Large intestine (tissue), 3 donors: ENCODE results near the gene UBE2K. TPM values are rescaled to one million over a fixed set of nuclear protein-coding genes. Genes with fewer than 3 reads are reported as not detected.

Source experiments
- DNase-seq, 2 donors: peaks; one replicate each; pipeline versions ENCODE4 v3.0.0 to v3.0.0-alpha.2; 2013
- H3K27ac ChIP-seq: one replicate; pipeline ENCODE4 v1.5.1; 2013; ENCODE audit warnings: low read length
- H3K27me3 ChIP-seq: 2 replicates; pipeline ENCODE4 v1.6.1; 2013; ENCODE audit warnings: low read length; ENCODE audit not compliant: control insufficient read depth, insufficient read depth
- H3K36me3 ChIP-seq: 2 replicates; pipeline ENCODE4 v1.6.1; 2013; ENCODE audit warnings: low read length; ENCODE audit not compliant: control insufficient read depth, insufficient read depth
- H3K4me1 ChIP-seq: one replicate; pipeline ENCODE4 v1.6.1; 2013; ENCODE audit warnings: low read length; ENCODE audit not compliant: control insufficient read depth, insufficient read depth
- H3K4me3 ChIP-seq: one replicate; pipeline ENCODE4 v1.5.1; 2013; ENCODE audit warnings: low read length
- H3K9me3 ChIP-seq: one replicate; pipeline ENCODE4 v1.6.1; 2013; ENCODE audit warnings: mild to moderate bottlenecking, low read depth, low read length, moderate library complexity; ENCODE audit not compliant: control insufficient read depth
- WGBS: methylation state at CpG from one replicate; pipeline ENCODE4 v1.1.5; 2013; ENCODE audit warnings: low lambda C conversion rate; ENCODE audit not compliant: insufficient coverage; 5-methylcytosine and 5-hydroxymethylcytosine counted together
- polyA plus RNA-seq: library from polyadenylated mRNA; unstranded; fragments of 120-200 nt; gene quantifications from one replicate; pipeline ENCODE4 v1.2.1, GENCODE V29; 2013

Gene UBE2K
- polyA plus RNA-seq, 1 donor, result 55.5 TPM

GRCh38 chr4:39820186-39820585 is 122.2 kb downstream of the UBE2K start:
- H3K4me3 ChIP-seq, result no peak overlapping the region
- H3K9me3 ChIP-seq, result no peaks in the 10 kb centered on the region
- no peaks in the 10 kb centered on the region for H3K27me3 ChIP-seq
- 94% methylated on average over 2 of the region's 5 CpGs for WGBS
- no peaks in the 10 kb centered on the region for H3K4me1 ChIP-seq
- no peak overlapping the region for H3K27ac ChIP-seq
- DNase-seq, result no peak
- H3K36me3 ChIP-seq, result peaks cover 10% of the 10 kb centered on the region

- H3K27me3 ChIP-seq, result no peaks in the 10 kb centered on the region
- no CpG with 5 or more reads among the region's 9 CpGs for WGBS
- peaks cover 17% of the 10 kb centered on the region for H3K36me3 ChIP-seq
- no peaks in the 10 kb centered on the region for H3K9me3 ChIP-seq
- no peaks in the 10 kb centered on the region for H3K4me1 ChIP-seq
- DNase-seq, result no peak
- no peak overlapping the region for H3K27ac ChIP-seq
- H3K4me3 ChIP-seq, result no peak overlapping the region
Measured at GRCh38 chr4:39821951-39822350, 124.0 kb downstream of the UBE2K start.

- Histone ChIP-seq H3K27me3 (no peaks in the 10 kb centered on the region), H3K36me3 (peaks cover 20% of the 10 kb centered on the region), H3K4me1 (no peaks in the 10 kb centered on the region), H3K4me3 (no peak overlapping the region), H3K27ac (no peak overlapping the region), H3K9me3 (no peaks in the 10 kb centered on the region)
- no peak for DNase-seq
Measured at GRCh38 chr4:39822662-39823061, 124.7 kb downstream of the UBE2K start.

GRCh38 chr4:39823191-39823590 is 125.3 kb downstream of the UBE2K start:
- H3K27ac ChIP-seq, result no peak overlapping the region
- H3K27me3 ChIP-seq, result no peaks in the 10 kb centered on the region
- no peaks in the 10 kb centered on the region for H3K9me3 ChIP-seq
- 100% methylated on average over 1 of the region's 2 CpGs for WGBS
- peaks cover 24% of the 10 kb centered on the region for H3K36me3 ChIP-seq
- no peak overlapping the region for H3K4me3 ChIP-seq
- no peaks in the 10 kb centered on the region for H3K4me1 ChIP-seq
- DNase-seq, result no peak

- no peak for DNase-seq
- peaks cover 37% of the 10 kb centered on the region for H3K36me3 ChIP-seq
- no peak overlapping the region for H3K27ac ChIP-seq
- H3K9me3 ChIP-seq, result no peaks in the 10 kb centered on the region
- no peaks in the 10 kb centered on the region for H3K27me3 ChIP-seq
- no peak overlapping the region for H3K4me3 ChIP-seq
- no peaks in the 10 kb centered on the region for H3K4me1 ChIP-seq
- WGBS, result 100% methylated on average over 2 of the region's 3 CpGs
Measured at GRCh38 chr4:39825090-39825489, 127.2 kb downstream of the UBE2K start.

GRCh38 chr4:39825741-39826231 is 127.8 kb downstream of the UBE2K start:
- H3K27ac ChIP-seq, result no peak overlapping the region
- no peak overlapping the region for H3K4me3 ChIP-seq
- DNase-seq, result no peak
- H3K36me3 ChIP-seq, result peaks cover 41% of the 10 kb centered on the region
- no peaks in the 10 kb centered on the region for H3K9me3 ChIP-seq
- H3K4me1 ChIP-seq, result no peaks in the 10 kb centered on the region
- no peaks in the 10 kb centered on the region for H3K27me3 ChIP-seq
- no CpG with 5 or more reads among the region's 7 CpGs for WGBS

Other genes starting within 250 kb of the UBE2K start
- gene RPL9, start 239.2 kb upstream of the UBE2K start, polyA plus RNA-seq, result 1,880 TPM
- 30.0 TPM for gene LIAS, start 239.1 kb upstream of the UBE2K start, polyA plus RNA-seq
- 64.2 TPM for gene UGDH, start 170.7 kb upstream of the UBE2K start, polyA plus RNA-seq
- 21.6 TPM for gene SMIM14, start 59.3 kb upstream of the UBE2K start, polyA plus RNA-seq